Measurements from ENCODE around the gene STAT6. TPM values are rescaled to one million over a fixed set of nuclear protein-coding genes. Genes with fewer than 3 reads are reported as not detected.

STAT6 gene
- total and polyA plus RNA-seq, 11 donors: 31.6 to 87.7 (median 38.4) TPM

DNA sequence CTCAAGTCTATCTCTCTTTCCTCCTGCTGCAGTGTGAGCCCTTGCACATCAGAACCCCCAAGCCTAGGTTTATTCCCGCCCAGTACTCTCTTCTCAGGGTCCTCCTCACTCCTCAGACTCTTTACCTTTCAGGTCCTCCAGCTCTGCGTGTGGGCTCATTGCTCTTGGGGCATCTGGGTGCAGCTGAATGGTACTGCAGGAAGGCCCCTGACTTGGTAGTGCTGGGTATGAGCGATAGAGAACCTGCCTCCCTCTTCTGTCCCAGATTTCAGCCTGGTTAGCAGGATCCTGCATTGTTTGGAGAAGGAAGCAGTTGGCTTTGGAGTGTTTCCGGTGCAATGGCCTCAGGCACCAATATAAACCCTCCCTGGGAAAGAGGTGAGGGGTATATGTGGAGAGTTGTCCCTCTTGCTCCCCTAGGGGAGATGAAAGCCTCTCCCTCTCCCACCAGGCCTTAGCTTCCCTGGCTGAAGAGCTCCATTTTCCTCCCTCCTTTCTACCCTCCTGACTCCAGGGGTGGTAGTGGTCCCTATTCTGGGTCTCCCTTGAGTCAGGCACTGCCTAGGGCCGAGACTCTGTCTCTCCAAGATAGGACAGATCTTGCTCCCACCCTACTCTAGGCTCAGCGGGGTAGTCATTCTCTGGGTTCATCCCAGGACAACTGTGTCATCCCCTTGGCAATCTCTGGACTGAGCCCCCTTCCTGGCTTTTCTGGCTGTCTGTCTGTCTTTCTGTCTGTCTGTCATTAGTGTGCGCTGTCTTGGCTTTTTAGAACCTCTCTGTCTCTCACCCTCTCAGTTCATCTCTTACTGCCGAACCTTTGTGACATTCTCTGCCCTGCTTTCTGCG is 21.0 kb upstream of the STAT6 start:
- Histone ChIP-seq H3K27me3 (no peaks in the 10 kb centered on the region), H3K4me3 (peak overlapping the region in 10 of 12 donors; percentile 4 to 94 (median 72)), H3K36me3 (peaks cover 0 to 10% (median 0%) of the 10 kb centered on the region in 9 donors), H3K27ac (peak overlapping the region in 11 of 12 donors; percentile 74 to 100 (median 95)), H3K4me1 (peaks cover 17 to 83% (median 67%) of the 10 kb centered on the region in 12 donors), H3K9me3 (no peaks in the 10 kb centered on the region)
- WGBS, 4 donors: 49 to 62% (median 56%) methylated on average over 9 of the region's 9 CpGs
- no peak for DNase-seq
- intact Hi-C loops (cut with DNase I): no loop called here
- no peak for TF ChIP-seq POLR2A (IDR thresholded peaks at IDR 0.05)
- ATAC-seq: no peak

DNA sequence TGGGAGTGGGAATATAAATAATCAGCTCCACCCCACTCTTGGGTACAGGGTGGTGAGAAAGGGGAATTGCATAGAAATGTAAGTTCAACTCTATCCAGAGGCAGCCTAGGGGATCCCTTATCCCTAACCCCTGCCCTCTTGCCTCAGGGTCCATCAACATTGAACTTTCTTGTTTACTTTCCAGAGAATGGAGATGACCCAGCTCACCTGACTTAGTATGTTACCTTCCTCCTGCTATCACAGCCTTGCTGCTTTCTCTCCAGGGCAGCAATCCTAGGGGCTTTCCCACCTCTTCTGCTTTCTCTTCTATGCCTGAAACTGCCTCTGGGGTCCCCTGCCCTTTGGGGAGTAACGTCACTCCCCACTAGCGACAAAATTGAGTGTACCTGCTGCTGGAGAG is 19.8 kb upstream of the STAT6 start:
- Histone ChIP-seq H3K27ac (peak overlapping the region in 11 of 12 donors; percentile 20 to 100 (median 97)), H3K9me3 (no peaks in the 10 kb centered on the region), H3K27me3 (no peaks in the 10 kb centered on the region), H3K4me1 (peaks cover 17 to 79% (median 62%) of the 10 kb centered on the region in 12 donors), H3K4me3 (peak overlapping the region in 10 of 12 donors; percentile 69 to 94 (median 81)), H3K36me3 (peaks cover 0 to 10% (median 0%) of the 10 kb centered on the region in 9 donors)
- no peak for DNase-seq
- no peak for TF ChIP-seq POLR2A (IDR thresholded peaks at IDR 0.05)
- TF ChIP-seq, protein P1, sequence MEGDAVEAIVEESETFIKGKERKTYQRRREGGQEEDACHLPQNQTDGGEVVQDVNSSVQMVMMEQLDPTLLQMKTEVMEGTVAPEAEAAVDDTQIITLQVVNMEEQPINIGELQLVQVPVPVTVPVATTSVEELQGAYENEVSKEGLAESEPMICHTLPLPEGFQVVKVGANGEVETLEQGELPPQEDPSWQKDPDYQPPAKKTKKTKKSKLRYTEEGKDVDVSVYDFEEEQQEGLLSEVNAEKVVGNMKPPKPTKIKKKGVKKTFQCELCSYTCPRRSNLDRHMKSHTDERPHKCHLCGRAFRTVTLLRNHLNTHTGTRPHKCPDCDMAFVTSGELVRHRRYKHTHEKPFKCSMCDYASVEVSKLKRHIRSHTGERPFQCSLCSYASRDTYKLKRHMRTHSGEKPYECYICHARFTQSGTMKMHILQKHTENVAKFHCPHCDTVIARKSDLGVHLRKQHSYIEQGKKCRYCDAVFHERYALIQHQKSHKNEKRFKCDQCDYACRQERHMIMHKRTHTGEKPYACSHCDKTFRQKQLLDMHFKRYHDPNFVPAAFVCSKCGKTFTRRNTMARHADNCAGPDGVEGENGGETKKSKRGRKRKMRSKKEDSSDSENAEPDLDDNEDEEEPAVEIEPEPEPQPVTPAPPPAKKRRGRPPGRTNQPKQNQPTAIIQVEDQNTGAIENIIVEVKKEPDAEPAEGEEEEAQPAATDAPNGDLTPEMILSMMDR (IDR thresholded peaks at IDR 0.05): no peak
- no peak for ATAC-seq
- WGBS, 4 donors: 74 to 86% (median 77%) methylated on average over 2 of the region's 2 CpGs
- intact Hi-C loops (cut with DNase I): no loop called here

DNA sequence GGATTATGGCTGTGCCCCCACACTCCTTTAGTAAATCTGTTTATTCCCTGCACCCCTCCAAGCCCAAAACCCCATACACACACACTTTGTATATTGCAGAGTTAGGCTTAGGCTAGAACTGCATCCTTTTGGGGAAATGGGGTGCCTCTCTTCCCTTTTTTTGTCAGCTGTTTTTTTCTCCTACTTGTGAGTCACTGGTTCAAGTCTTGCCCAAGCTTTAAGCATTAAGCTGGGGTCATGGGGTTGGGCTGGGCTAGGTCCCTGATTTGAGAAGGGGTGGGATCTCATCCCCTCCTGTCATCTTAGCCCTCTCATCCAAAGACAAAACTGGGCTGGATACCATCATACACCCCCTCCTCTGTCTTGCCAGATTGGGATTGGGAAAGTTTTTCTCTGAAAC is 18.7 kb upstream of the STAT6 start:
- ATAC-seq (peak in 2 of 4 donors; percentile 14 to 25), DNase-seq (peak in 2 of 5 donors; percentile 56 to 57)
- intact Hi-C loops (cut with DNase I): loop anchor here in 2 of 10 donors (2.0 to 5.0 kb wide), 2 partner anchors 45 to 107 kb away; a partner anchor contains a TSS
- Histone ChIP-seq H3K36me3 (peaks cover 0 to 10% (median 0%) of the 10 kb centered on the region in 9 donors), H3K4me3 (peak overlapping the region; percentile 68 to 94 (median 79)), H3K4me1 (peaks cover 10 to 68% (median 52%) of the 10 kb centered on the region in 12 donors), H3K9me3 (no peaks in the 10 kb centered on the region), H3K27me3 (no peaks in the 10 kb centered on the region), H3K27ac (peak overlapping the region in 11 of 12 donors; percentile 92 to 100 (median 98))
- TF ChIP-seq, protein P1 (IDR thresholded peaks at IDR 0.05): no peak
- TF ChIP-seq POLR2A (IDR thresholded peaks at IDR 0.05): peak in 1 of 2 donors; percentile 11

DNA sequence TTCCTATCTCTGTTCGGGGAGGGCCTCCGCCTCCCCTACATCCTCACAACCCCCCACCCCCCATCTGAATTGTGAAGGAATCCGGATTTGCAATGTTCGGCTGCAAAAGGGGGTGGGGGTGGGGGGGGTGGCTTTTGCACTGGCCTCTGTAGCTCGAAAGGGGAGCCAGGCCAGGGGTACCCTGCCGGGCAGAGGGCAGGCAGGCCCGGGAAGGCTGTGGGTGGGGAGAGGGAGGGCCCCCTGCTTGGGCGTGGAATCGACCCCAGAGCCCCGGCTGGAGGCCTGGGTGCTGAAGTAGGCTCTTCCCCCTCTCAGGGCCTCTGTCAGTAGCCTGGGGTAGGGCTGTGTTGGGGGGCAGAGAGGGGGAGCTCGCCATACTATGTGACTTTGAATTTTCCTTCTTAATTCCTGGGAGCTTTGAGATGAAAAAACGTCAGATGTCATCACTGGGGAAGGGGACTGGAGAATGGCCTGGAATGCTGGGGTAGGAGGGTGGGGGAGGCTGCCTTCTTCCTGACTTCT is 18.2 kb upstream of the STAT6 start:
- H3K4me1 ChIP-seq: peaks cover 6 to 63% (median 47%) of the 10 kb centered on the region in 12 donors
- no peaks in the 10 kb centered on the region for H3K9me3 ChIP-seq
- H3K27ac ChIP-seq: peak overlapping the region; percentile 92 to 100 (median 98)
- H3K36me3 ChIP-seq: peaks cover 0 to 10% (median 0%) of the 10 kb centered on the region in 9 donors
- H3K4me3 ChIP-seq: peak overlapping the region; percentile 68 to 94 (median 79)
- DNase-seq (peak in 1 of 5 donors; percentile 42), ATAC-seq (no peak)
- H3K27me3 ChIP-seq: no peaks in the 10 kb centered on the region
- intact Hi-C loops (cut with DNase I): loop anchor here in 2 of 10 donors (2.0 to 5.0 kb wide), 2 partner anchors 45 to 108 kb away; a partner anchor contains a TSS
- WGBS, 4 donors: 22 to 36% (median 31%) methylated on average over 10 to 12 of the region's 12 CpGs
- TF ChIP-seq POLR2A (IDR thresholded peaks at IDR 0.05): no peak
- TF ChIP-seq, protein P1 (IDR thresholded peaks at IDR 0.05): no peak

All from heart left ventricle (tissue), 16 donors.